Measurements from ENCODE around the gene DST.
"Not testable (repeated sequence)": the region's sequence is repeated elsewhere in the genome, so short reads cannot be mapped to it uniquely, and the experiment has no call there.

Gene DST

GRCh38 chr6:56663344-56663743 is 20.7 kb upstream of the DST start:
- DNase-seq (ENCODE audit: low read depth, low spot score): no peak
- Histone ChIP-seq H3K36me3 (ENCODE audit: insufficient read depth, insufficient read length, low read length) (no peaks in the 10 kb centered on the region), H3K4me3 (ENCODE audit: insufficient read length, low read depth) (no peak overlapping the region), H3K9ac (ENCODE audit: insufficient read length, low read depth) (no peak overlapping the region), H3K27me3 (ENCODE audit: insufficient read depth, insufficient read length) (no peaks in the 10 kb centered on the region), H3K4me1 (ENCODE audit: insufficient read depth, insufficient read length) (no peaks in the 10 kb centered on the region), H3K9me3 (ENCODE audit: insufficient read depth, low read length) (no peaks in the 10 kb centered on the region)
- no peak for TF ChIP-seq YY1 (IDR thresholded peaks at IDR 0.05; ENCODE audit: insufficient read depth, insufficient read length)
- TF ChIP-seq ZNF274 (IDR thresholded peaks at IDR 0.05; ENCODE audit: low read depth, low read length): no peak
- no peak for TF ChIP-seq SUZ12 (IDR thresholded peaks at IDR 0.05; ENCODE audit: extremely low read depth, insufficient read depth, insufficient read length)

GRCh38 chr6:56661338-56661737 is 18.6 kb upstream of the DST start:
- H3K27me3 ChIP-seq (ENCODE audit: insufficient read depth, insufficient read length); H3K4me3 ChIP-seq (ENCODE audit: insufficient read length, low read depth); H3K9ac ChIP-seq (ENCODE audit: insufficient read length, low read depth); H3K9me3 ChIP-seq (ENCODE audit: insufficient read depth, low read length); H3K4me1 ChIP-seq (ENCODE audit: insufficient read depth, insufficient read length); H3K36me3 ChIP-seq (ENCODE audit: insufficient read depth, insufficient read length, low read length): not testable (repeated sequence)
- peak; percentile 5 for DNase-seq (ENCODE audit: low read depth, low spot score)

GRCh38 chr6:56660381-56660730 is 17.7 kb upstream of the DST start:
- Histone ChIP-seq H3K36me3 (ENCODE audit: insufficient read depth, insufficient read length, low read length) (no peaks in the 10 kb centered on the region), H3K9me3 (ENCODE audit: insufficient read depth, low read length) (no peaks in the 10 kb centered on the region), H3K27me3 (ENCODE audit: insufficient read depth, insufficient read length) (no peaks in the 10 kb centered on the region), H3K4me1 (ENCODE audit: insufficient read depth, insufficient read length) (no peaks in the 10 kb centered on the region), H3K4me3 (ENCODE audit: insufficient read length, low read depth) (no peak overlapping the region), H3K9ac (ENCODE audit: insufficient read length, low read depth) (no peak overlapping the region)
- TF ChIP-seq SUZ12 (IDR thresholded peaks at IDR 0.05; ENCODE audit: extremely low read depth, insufficient read depth, insufficient read length) (no peak), YY1 (IDR thresholded peaks at IDR 0.05; ENCODE audit: insufficient read depth, insufficient read length) (no peak), ZNF274 (IDR thresholded peaks at IDR 0.05; ENCODE audit: low read depth, low read length) (no peak)
- no peak for DNase-seq (ENCODE audit: low read depth, low spot score)

- DNase-seq (ENCODE audit: low read depth, low spot score): no peak
- Histone ChIP-seq H3K36me3 (ENCODE audit: insufficient read depth, insufficient read length, low read length) (no peaks in the 10 kb centered on the region), H3K27me3 (ENCODE audit: insufficient read depth, insufficient read length) (no peaks in the 10 kb centered on the region), H3K4me1 (ENCODE audit: insufficient read depth, insufficient read length) (no peaks in the 10 kb centered on the region), H3K9me3 (ENCODE audit: insufficient read depth, low read length) (no peaks in the 10 kb centered on the region), H3K4me3 (ENCODE audit: insufficient read length, low read depth) (no peak overlapping the region), H3K9ac (ENCODE audit: insufficient read length, low read depth) (no peak overlapping the region)
- no peak for TF ChIP-seq SUZ12 (IDR thresholded peaks at IDR 0.05; ENCODE audit: extremely low read depth, insufficient read depth, insufficient read length)
- no peak for TF ChIP-seq ZNF274 (IDR thresholded peaks at IDR 0.05; ENCODE audit: low read depth, low read length)
- TF ChIP-seq YY1 (IDR thresholded peaks at IDR 0.05; ENCODE audit: insufficient read depth, insufficient read length): no peak
Measured at GRCh38 chr6:56659721-56660380, 17.2 kb upstream of the DST start.

- Histone ChIP-seq H3K9me3 (ENCODE audit: insufficient read depth, low read length) (no peaks in the 10 kb centered on the region), H3K27me3 (ENCODE audit: insufficient read depth, insufficient read length) (no peaks in the 10 kb centered on the region), H3K9ac (ENCODE audit: insufficient read length, low read depth) (no peak overlapping the region), H3K4me1 (ENCODE audit: insufficient read depth, insufficient read length) (no peaks in the 10 kb centered on the region), H3K36me3 (ENCODE audit: insufficient read depth, insufficient read length, low read length) (no peaks in the 10 kb centered on the region), H3K4me3 (ENCODE audit: insufficient read length, low read depth) (no peak overlapping the region)
- TF ChIP-seq ZNF274 (IDR thresholded peaks at IDR 0.05; ENCODE audit: low read depth, low read length): no peak
- no peak for TF ChIP-seq SUZ12 (IDR thresholded peaks at IDR 0.05; ENCODE audit: extremely low read depth, insufficient read depth, insufficient read length)
- TF ChIP-seq YY1 (IDR thresholded peaks at IDR 0.05; ENCODE audit: insufficient read depth, insufficient read length): no peak
- DNase-seq (ENCODE audit: low read depth, low spot score): no peak
Measured at GRCh38 chr6:56658326-56658725, 15.6 kb upstream of the DST start.

- Histone ChIP-seq H3K4me3 (ENCODE audit: insufficient read length, low read depth) (no peak overlapping the region), H3K9ac (ENCODE audit: insufficient read length, low read depth) (no peak overlapping the region), H3K27me3 (ENCODE audit: insufficient read depth, insufficient read length) (no peaks in the 10 kb centered on the region), H3K36me3 (ENCODE audit: insufficient read depth, insufficient read length, low read length) (no peaks in the 10 kb centered on the region), H3K4me1 (ENCODE audit: insufficient read depth, insufficient read length) (no peaks in the 10 kb centered on the region), H3K9me3 (ENCODE audit: insufficient read depth, low read length) (no peaks in the 10 kb centered on the region)
- DNase-seq (ENCODE audit: low read depth, low spot score): no peak
- no peak for TF ChIP-seq ZNF274 (IDR thresholded peaks at IDR 0.05; ENCODE audit: low read depth, low read length)
- no peak for TF ChIP-seq YY1 (IDR thresholded peaks at IDR 0.05; ENCODE audit: insufficient read depth, insufficient read length)
- no peak for TF ChIP-seq SUZ12 (IDR thresholded peaks at IDR 0.05; ENCODE audit: extremely low read depth, insufficient read depth, insufficient read length)
Measured at GRCh38 chr6:56657354-56657753, 14.7 kb upstream of the DST start.

GRCh38 chr6:56656466-56656865 is 13.8 kb upstream of the DST start:
- no peaks in the 10 kb centered on the region for H3K27me3 ChIP-seq (ENCODE audit: insufficient read depth, insufficient read length)
- no peak for TF ChIP-seq SUZ12 (IDR thresholded peaks at IDR 0.05; ENCODE audit: extremely low read depth, insufficient read depth, insufficient read length)
- no peak for TF ChIP-seq YY1 (IDR thresholded peaks at IDR 0.05; ENCODE audit: insufficient read depth, insufficient read length)
- no peak for TF ChIP-seq ZNF274 (IDR thresholded peaks at IDR 0.05; ENCODE audit: low read depth, low read length)

GRCh38 chr6:56655996-56656395 is 13.3 kb upstream of the DST start:
- no peak for DNase-seq (ENCODE audit: low read depth, low spot score)
- Histone ChIP-seq H3K27me3 (ENCODE audit: insufficient read depth, insufficient read length) (no peaks in the 10 kb centered on the region), H3K9ac (ENCODE audit: insufficient read length, low read depth) (no peak overlapping the region), H3K4me3 (ENCODE audit: insufficient read length, low read depth) (no peak overlapping the region), H3K4me1 (ENCODE audit: insufficient read depth, insufficient read length) (no peaks in the 10 kb centered on the region), H3K36me3 (ENCODE audit: insufficient read depth, insufficient read length, low read length) (no peaks in the 10 kb centered on the region), H3K9me3 (ENCODE audit: insufficient read depth, low read length) (no peaks in the 10 kb centered on the region)
- no peak for TF ChIP-seq YY1 (IDR thresholded peaks at IDR 0.05; ENCODE audit: insufficient read depth, insufficient read length)
- no peak for TF ChIP-seq SUZ12 (IDR thresholded peaks at IDR 0.05; ENCODE audit: extremely low read depth, insufficient read depth, insufficient read length)
- no peak for TF ChIP-seq ZNF274 (IDR thresholded peaks at IDR 0.05; ENCODE audit: low read depth, low read length)

More at GRCh38 chr6:56656466-56656865, 13.8 kb upstream of the DST start:
- Histone ChIP-seq H3K36me3 (ENCODE audit: insufficient read depth, insufficient read length, low read length) (no peaks in the 10 kb centered on the region), H3K9ac (ENCODE audit: insufficient read length, low read depth) (no peak overlapping the region), H3K4me3 (ENCODE audit: insufficient read length, low read depth) (no peak overlapping the region), H3K4me1 (ENCODE audit: insufficient read depth, insufficient read length) (no peaks in the 10 kb centered on the region), H3K9me3 (ENCODE audit: insufficient read depth, low read length) (no peaks in the 10 kb centered on the region)
- no peak for DNase-seq (ENCODE audit: low read depth, low spot score)

All from NT2/D1 (cell line).